Transverse colon (tissue), 4 donors: ENCODE measurements around the gene PGA3. TPM values are rescaled to one million over a fixed set of nuclear protein-coding genes. Genes with fewer than 3 reads are reported as not detected.

Source experiments
- DNase-seq: peaks from one replicate; pipeline ENCODE4 v3.0.0-alpha.2; 2019
- H3K27ac ChIP-seq, 4 donors: fragments of 200-600 bp; sonication (generic); 2 replicates each; pipeline ENCODE4 v1.5.1; 2016 to 2018; ENCODE audit warnings: inconsistent platforms in 4 of 4
- H3K27me3 ChIP-seq: fragments of 200-600 bp; sonication (generic); 2 replicates; pipeline ENCODE4 v1.5.1; 2017; ENCODE audit warnings: inconsistent platforms
- H3K36me3 ChIP-seq, 4 donors: fragments of 200-600 bp; sonication (generic); 2 replicates each; pipeline ENCODE4 v1.5.1; 2017 to 2019; ENCODE audit warnings: inconsistent platforms in 4 of 4
- H3K4me1 ChIP-seq, 4 donors: fragments of 200-600 bp; sonication (generic); 2 replicates each; pipeline ENCODE4 v1.5.1; 2017 to 2020; ENCODE audit warnings: inconsistent platforms in 4 of 4
- H3K4me3 ChIP-seq, 4 donors: fragments of 200-600 bp; sonication (generic); 1 replicate in 1 of 4; 2 replicates in 3 of 4; pipeline versions ENCODE4 v1.5.1 to v1.6.1; 2017 to 2019; ENCODE audit warnings: inconsistent platforms in 4 of 4
- H3K9me3 ChIP-seq, 2 donors: fragments of 200-600 bp; sonication (generic); 2 replicates each; pipeline ENCODE4 v1.5.1; 2017 to 2019; ENCODE audit warnings: inconsistent platforms in 2 of 2
- EP300 ChIP-seq: sonication (generic); formaldehyde crosslinking; IDR thresholded peaks from one replicate; pipeline ENCODE4 v1.6.1; 2017; ENCODE audit warnings: antibody characterized with exemption, low read depth
- POLR2A ChIP-seq: fragments of 450-650 bp; IDR thresholded peaks from one replicate; pipeline ENCODE4 v1.6.1; 2016; ENCODE audit warnings: antibody characterized with exemption, mild to moderate bottlenecking, moderate library complexity
- POLR2AphosphoS5 ChIP-seq, 3 donors: sonication (generic); formaldehyde crosslinking; IDR thresholded peaks; one replicate each; pipeline ENCODE4 v1.6.1; 2016; ENCODE audit warnings: antibody characterized with exemption in 3 of 3
- WGBS, 2 donors: methylation state at CpG; one replicate each; pipeline ENCODE4 v1.1.5; 2018; ENCODE audit warnings: low coverage in 1 of 2; 5-methylcytosine and 5-hydroxymethylcytosine counted together
- in situ Hi-C, 4 donors: fragments of 200-750 bp; cut with MboI; loops; one replicate each; pipeline versions ENCODE4 v1.15.0 to v1.15.1; 2017; ENCODE audit warnings: low sequenced_read_pairs in 3 of 4, low pct_ligation_motif_present in 1 of 4, low pct_unique_long_range_greater_than_20kb in 1 of 4
- intact Hi-C: fragments of 100-400 bp; cut with DNase I; formaldehyde crosslinking; loops from one replicate; pipeline ENCODE4 v1.15.1; 2023; ENCODE audit warnings: low total_unique reads
- total RNA-seq, 4 donors: library from RNA; depleted of rRNA; stranded (reverse); fragments of >200 nt; gene quantifications; one replicate each; pipeline ENCODE4 v1.1.0, GENCODE V29; 2016
- TF ChIP-seq, protein P1 (sequence below), 5 experiments: fragments of 200-600 bp in 3 of 5; fragments of 450-650 bp in 2 of 5; sonication (generic) in 3 of 5; IDR thresholded peaks; 1 replicate in 2 of 5; 2 replicates in 3 of 5; pipeline ENCODE4 v1.5.1; 2016 to 2017; ENCODE audit warnings: antibody characterized with exemption in 5 of 5, inconsistent platforms in 3 of 5, mild to moderate bottlenecking in 2 of 5, moderate library complexity in 1 of 5

The PGA3 gene
- total RNA-seq, 4 donors from 2014 or later, result 1.5 to 20.1 TPM; not detected in 2

DNA sequence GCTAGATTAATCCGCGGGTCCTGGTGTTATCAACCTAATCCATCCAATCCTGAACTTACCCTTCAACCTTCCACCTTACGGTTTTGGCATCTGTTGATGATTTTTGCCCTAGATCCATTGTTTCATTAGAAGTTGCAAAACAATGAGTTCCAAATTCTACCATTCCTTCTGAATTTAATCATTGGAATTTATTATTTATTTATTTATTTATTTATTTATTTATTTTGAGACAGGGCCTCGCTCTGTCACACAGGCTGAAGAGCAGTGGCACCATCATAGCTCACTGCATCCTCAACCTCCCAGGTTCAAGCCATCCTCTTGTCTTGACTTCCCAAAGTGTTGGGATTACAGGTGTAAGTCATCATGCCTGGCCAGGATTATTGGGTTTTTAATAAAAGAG lies 21.8 kb upstream of the PGA3 start:
- intact Hi-C loops (no loop called here), in situ Hi-C loops (loop anchor here in 1 of 4 donors (25.0 kb wide), 1 partner anchor 344 kb away; the partner anchor contains the start of gene CCDC86)
- Histone ChIP-seq H3K4me1 (no peaks in the 10 kb centered on the region), H3K4me3 (no peak overlapping the region), H3K9me3 (no peaks in the 10 kb centered on the region), H3K36me3 (no peaks in the 10 kb centered on the region), H3K27ac (no peak overlapping the region), H3K27me3 (no peaks in the 10 kb centered on the region)
- TF ChIP-seq EP300, result no peak
- TF ChIP-seq POLR2AphosphoS5 (IDR thresholded peaks at IDR 0.05), result no peak
- no peak for TF ChIP-seq POLR2A
- TF ChIP-seq, protein P1, sequence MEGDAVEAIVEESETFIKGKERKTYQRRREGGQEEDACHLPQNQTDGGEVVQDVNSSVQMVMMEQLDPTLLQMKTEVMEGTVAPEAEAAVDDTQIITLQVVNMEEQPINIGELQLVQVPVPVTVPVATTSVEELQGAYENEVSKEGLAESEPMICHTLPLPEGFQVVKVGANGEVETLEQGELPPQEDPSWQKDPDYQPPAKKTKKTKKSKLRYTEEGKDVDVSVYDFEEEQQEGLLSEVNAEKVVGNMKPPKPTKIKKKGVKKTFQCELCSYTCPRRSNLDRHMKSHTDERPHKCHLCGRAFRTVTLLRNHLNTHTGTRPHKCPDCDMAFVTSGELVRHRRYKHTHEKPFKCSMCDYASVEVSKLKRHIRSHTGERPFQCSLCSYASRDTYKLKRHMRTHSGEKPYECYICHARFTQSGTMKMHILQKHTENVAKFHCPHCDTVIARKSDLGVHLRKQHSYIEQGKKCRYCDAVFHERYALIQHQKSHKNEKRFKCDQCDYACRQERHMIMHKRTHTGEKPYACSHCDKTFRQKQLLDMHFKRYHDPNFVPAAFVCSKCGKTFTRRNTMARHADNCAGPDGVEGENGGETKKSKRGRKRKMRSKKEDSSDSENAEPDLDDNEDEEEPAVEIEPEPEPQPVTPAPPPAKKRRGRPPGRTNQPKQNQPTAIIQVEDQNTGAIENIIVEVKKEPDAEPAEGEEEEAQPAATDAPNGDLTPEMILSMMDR (IDR thresholded peaks at IDR 0.05), result no peak
- 95 to 100% methylated on average over 4 of the region's 4 CpGs for WGBS, 2 donors
- no peak for DNase-seq

DNA sequence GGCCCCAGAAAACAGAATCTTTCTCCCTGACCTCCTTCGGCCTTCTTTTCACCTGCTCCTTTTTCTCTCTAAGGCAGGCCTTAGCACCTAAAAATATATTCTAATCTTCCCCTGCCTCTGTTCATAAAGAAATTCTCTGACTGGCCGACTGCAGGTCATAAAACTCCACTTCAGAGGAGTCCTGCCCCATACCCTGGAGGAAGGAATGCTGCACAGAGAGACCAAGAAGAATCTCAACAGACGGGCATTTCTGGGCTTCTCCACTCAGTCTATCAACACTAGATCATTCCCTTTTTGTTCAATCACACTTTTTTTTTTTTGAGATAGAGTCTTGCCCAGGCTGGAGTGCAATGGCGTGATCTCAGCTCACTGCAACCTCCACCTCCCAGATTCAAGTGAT lies 19.7 kb upstream of the PGA3 start:
- no peak for DNase-seq
- intact Hi-C loops, result no loop called here
- H3K4me1 ChIP-seq, result no peaks in the 10 kb centered on the region
- TF ChIP-seq POLR2A (no peak), EP300 (no peak), POLR2AphosphoS5 (IDR thresholded peaks at IDR 0.05) (no peak)
- TF ChIP-seq, protein P1 (IDR thresholded peaks at IDR 0.05), result no peak
- H3K9me3 ChIP-seq, result no peaks in the 10 kb centered on the region
- H3K4me3 ChIP-seq, result no peak overlapping the region
- H3K36me3 ChIP-seq, result no peaks in the 10 kb centered on the region
- no peak overlapping the region for H3K27ac ChIP-seq
- WGBS, 2 donors, result 60 to 76% methylated on average over 4 of the region's 4 CpGs
- H3K27me3 ChIP-seq, result peaks cover under 1% of the 10 kb centered on the region
- in situ Hi-C loops, result loop anchor here in 1 of 4 donors (25.0 kb wide), 1 partner anchor 346 kb away; the partner anchor contains the start of gene CCDC86

DNA sequence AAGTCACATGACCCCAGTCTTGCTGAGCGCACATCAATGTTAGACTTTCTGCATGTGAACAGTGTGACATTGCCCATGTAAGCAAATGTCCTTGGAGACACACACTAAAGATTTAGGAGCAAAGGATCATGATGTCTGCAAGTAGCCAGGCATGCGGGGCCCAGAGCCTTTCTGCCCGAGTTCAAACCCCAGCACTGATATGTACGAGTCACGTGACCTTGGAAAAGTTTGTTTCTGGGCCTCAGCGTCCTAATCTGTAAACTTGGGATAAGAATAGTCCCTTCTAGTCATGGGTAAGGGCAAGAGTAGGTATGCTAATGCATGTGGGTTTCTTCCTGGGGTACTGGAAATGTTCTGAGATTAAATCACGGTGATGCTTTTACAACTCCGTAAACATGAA lies 16.8 kb upstream of the PGA3 start:
- no peak for DNase-seq
- in situ Hi-C loops (loop anchor here in 1 of 4 donors (25.0 kb wide), 1 partner anchor 349 kb away; the partner anchor contains the start of gene CCDC86), intact Hi-C loops (loop anchor here (5.0 kb wide), 2 partner anchors 59 to 359 kb away; no protein-coding TSS in a partner anchor)
- Histone ChIP-seq H3K27ac (no peak overlapping the region), H3K27me3 (peaks cover 3% of the 10 kb centered on the region), H3K4me3 (no peak overlapping the region), H3K4me1 (no peaks in the 10 kb centered on the region), H3K9me3 (no peaks in the 10 kb centered on the region), H3K36me3 (no peaks in the 10 kb centered on the region)
- TF ChIP-seq POLR2AphosphoS5 (IDR thresholded peaks at IDR 0.05) (no peak), EP300 (no peak), POLR2A (no peak)
- TF ChIP-seq, protein P1 (IDR thresholded peaks at IDR 0.05), result no peak
- 76 to 79% methylated on average over 3 to 8 of the region's 8 CpGs for WGBS, 2 donors

DNA sequence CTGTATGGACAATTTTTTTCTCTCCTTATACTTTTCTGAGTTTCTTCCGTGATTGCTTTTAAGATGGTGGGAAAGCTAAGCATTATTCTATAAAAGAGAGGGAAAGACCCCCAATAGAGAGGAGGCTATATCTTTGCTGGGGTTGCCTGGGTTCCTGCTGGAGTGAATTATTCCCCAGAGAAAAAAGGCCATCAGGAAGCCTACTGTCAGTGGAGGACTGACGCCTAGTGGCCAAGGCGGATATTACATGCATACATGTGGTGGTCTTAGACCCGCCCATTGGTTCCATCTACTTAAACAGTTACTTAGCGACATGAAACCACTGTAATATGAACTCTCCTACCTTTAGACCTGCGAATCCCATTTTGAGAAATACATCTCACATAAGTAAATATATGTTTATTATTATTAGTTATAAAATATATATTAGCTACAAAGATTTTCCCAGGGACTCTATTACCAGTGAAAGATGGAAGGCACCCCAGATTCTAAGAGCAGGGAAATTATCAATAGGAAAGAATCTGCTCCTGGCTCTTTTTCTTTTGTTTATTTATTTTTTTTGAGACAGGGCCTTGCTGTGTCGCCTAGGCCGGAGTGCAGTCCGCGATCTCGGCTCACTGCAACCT lies 15.7 kb upstream of the PGA3 start:
- Histone ChIP-seq H3K4me3 (no peak overlapping the region), H3K27ac (no peak overlapping the region), H3K36me3 (no peaks in the 10 kb centered on the region), H3K27me3 (peaks cover 3% of the 10 kb centered on the region), H3K9me3 (no peaks in the 10 kb centered on the region), H3K4me1 (no peaks in the 10 kb centered on the region)
- no peak for TF ChIP-seq EP300
- no peak for TF ChIP-seq POLR2AphosphoS5 (IDR thresholded peaks at IDR 0.05)
- TF ChIP-seq POLR2A, result no peak
- TF ChIP-seq, protein P1 (IDR thresholded peaks at IDR 0.05), result peak; percentile 91 to 96 (median 92)
- in situ Hi-C loops (loop anchor here in 1 of 4 donors (25.0 kb wide), 1 partner anchor 350 kb away; the partner anchor contains the start of gene CCDC86), intact Hi-C loops (loop anchor here (5.0 kb wide), 2 partner anchors 60 to 360 kb away; no protein-coding TSS in a partner anchor)
- DNase-seq, result peak; percentile 77
- WGBS, 2 donors, result 42 to 44% methylated on average over 11 of the region's 11 CpGs
